Inflammatory macrophage treated with lipopolysaccharide for 4 hours (primary cell): ENCODE measurements around the gene ELAVL2.

Experiments
- DNase-seq: peaks from one replicate; pipeline ENCODE4 v3.0.0-alpha.2; 2020

ELAVL2 gene

GRCh38 chr9:23658376-23659258 lies 167.4 kb downstream of the ELAVL2 start:
- DNase-seq, result no peak

GRCh38 chr9:23651051-23651450 lies 175.0 kb downstream of the ELAVL2 start:
- DNase-seq, result no peak

GRCh38 chr9:23648651-23649050 lies 177.4 kb downstream of the ELAVL2 start:
- DNase-seq, result no peak

GRCh38 chr9:23644896-23645295 lies 181.1 kb downstream of the ELAVL2 start:
- DNase-seq, result no peak

GRCh38 chr9:23644326-23644725 lies 181.7 kb downstream of the ELAVL2 start:
- no peak for DNase-seq

- DNase-seq, result no peak
Observed at GRCh38 chr9:23643656-23644258, 182.3 kb downstream of the ELAVL2 start.
